GM23248 (cell line): ENCODE measurements around the gene SLC35F3. TPM values are rescaled to one million over a fixed set of nuclear protein-coding genes. Genes with fewer than 3 reads are reported as not detected.

ENCODE experiments used
- DNase-seq: peaks from one replicate; pipeline ENCODE4 v3.0.0-alpha.2; 2015
- H2AFZ ChIP-seq: fragments of 200-600 bp; sonication (generic); 2 replicates; pipeline ENCODE4 v1.6.1; 2016; ENCODE audit warnings: antibody characterized with exemption
- H3F3A ChIP-seq: fragments of 200-600 bp; sonication (generic); 2 replicates; pipeline ENCODE4 v1.6.1; 2016; ENCODE audit warnings: mild to moderate bottlenecking, antibody characterized with exemption, mixed run types; ENCODE audit not compliant: insufficient read depth
- H3K27ac ChIP-seq: fragments of 200-600 bp; sonication (generic); 2 replicates; pipeline ENCODE4 v1.5.1; 2016; ENCODE audit warnings: mild to moderate bottlenecking
- H3K27me3 ChIP-seq: fragments of 200-600 bp; sonication (generic); replicated peaks from 2 replicates; pipeline ENCODE4 v1.6.1; 2016; ENCODE audit warnings: mild to moderate bottlenecking; ENCODE audit not compliant: insufficient read depth
- H3K36me3 ChIP-seq: fragments of 200-600 bp; sonication (generic); 2 replicates; pipeline ENCODE4 v1.6.1; 2016; ENCODE audit warnings: low read depth, mild to moderate bottlenecking
- H3K4me1 ChIP-seq: fragments of 200-600 bp; sonication (generic); 2 replicates; pipeline ENCODE4 v1.6.1; 2016; ENCODE audit warnings: mild to moderate bottlenecking; ENCODE audit not compliant: insufficient read depth
- H3K4me2 ChIP-seq: fragments of 200-600 bp; sonication (generic); one replicate; pipeline ENCODE4 v1.6.1; 2016; ENCODE audit warnings: mild to moderate bottlenecking; ENCODE audit not compliant: unreplicated experiment
- H3K4me3 ChIP-seq: fragments of 200-600 bp; sonication (generic); 2 replicates; pipeline ENCODE4 v1.5.1; 2016; ENCODE audit warnings: mild to moderate bottlenecking
- H3K79me2 ChIP-seq: fragments of 200-600 bp; sonication (generic); 2 replicates; pipeline ENCODE4 v1.6.1; 2016; ENCODE audit warnings: mild to moderate bottlenecking; ENCODE audit not compliant: insufficient read depth
- H3K9ac ChIP-seq: fragments of 200-600 bp; sonication (generic); 2 replicates; pipeline ENCODE4 v1.6.1; 2016; ENCODE audit warnings: mild to moderate bottlenecking
- H3K9me2 ChIP-seq: fragments of 200-600 bp; sonication (generic); 2 replicates; pipeline ENCODE4 v1.6.1; 2016; ENCODE audit warnings: mixed run types, mild to moderate bottlenecking, moderate library complexity; ENCODE audit not compliant: insufficient read depth
- H3K9me3 ChIP-seq: fragments of 200-600 bp; sonication (generic); one replicate; pipeline ENCODE4 v1.6.1; 2017; ENCODE audit warnings: low read depth
- H4K20me1 ChIP-seq: fragments of 200-600 bp; sonication (generic); 2 replicates; pipeline ENCODE4 v1.6.0; 2016; ENCODE audit not compliant: insufficient read depth
- EZH2 ChIP-seq: fragments of 200-600 bp; sonication (generic); IDR thresholded peaks from 2 replicates; pipeline ENCODE4 v1.6.1; 2018; ENCODE audit warnings: antibody characterized with exemption, mild to moderate bottlenecking; ENCODE audit not compliant: insufficient read depth, poor library complexity, severe bottlenecking
- EZH2phosphoT487 ChIP-seq: fragments of 200-600 bp; sonication (generic); IDR thresholded peaks from 2 replicates; pipeline ENCODE4 v1.6.1; 2018; ENCODE audit warnings: antibody characterized with exemption, moderate library complexity, mild to moderate bottlenecking, low read depth; ENCODE audit not compliant: insufficient read depth
- whole genome bisulfite sequencing, 2 experiments: methylation state at CpG; one replicate each; pipeline ENCODE4 v1.1.6; 2015 to 2017; ENCODE audit warnings: low lambda C conversion rate in 2 of 2, low coverage in 1 of 2; ENCODE audit errors: missing lambda C conversion rate in 2 of 2; 5-methylcytosine and 5-hydroxymethylcytosine counted together
- in situ Hi-C: fragments of 300-500 bp; cut with MboI; formaldehyde crosslinking; loops from 2 replicates; pipeline ENCODE4 v1.15.0; 2020
- polyA plus RNA-seq: library from polyadenylated mRNA; unstranded; fragments of >200 nt; fragmentation: Nextera tagmentation; extraction: Ambion mirVana; gene quantifications from 2 replicates; pipeline ENCODE4 v1.2.1, GENCODE V29; 2016
- total RNA-seq: library from RNA; depleted of rRNA; stranded (reverse); fragments of >200 nt; shearing (Covaris generic); gene quantifications from 2 replicates; pipeline ENCODE4 v1.2.3, GENCODE V29; 2014

Gene SLC35F3
- total and polyA plus RNA-seq, 2 experiments from 2014 or later: 0.43 to 1.3 TPM

DNA sequence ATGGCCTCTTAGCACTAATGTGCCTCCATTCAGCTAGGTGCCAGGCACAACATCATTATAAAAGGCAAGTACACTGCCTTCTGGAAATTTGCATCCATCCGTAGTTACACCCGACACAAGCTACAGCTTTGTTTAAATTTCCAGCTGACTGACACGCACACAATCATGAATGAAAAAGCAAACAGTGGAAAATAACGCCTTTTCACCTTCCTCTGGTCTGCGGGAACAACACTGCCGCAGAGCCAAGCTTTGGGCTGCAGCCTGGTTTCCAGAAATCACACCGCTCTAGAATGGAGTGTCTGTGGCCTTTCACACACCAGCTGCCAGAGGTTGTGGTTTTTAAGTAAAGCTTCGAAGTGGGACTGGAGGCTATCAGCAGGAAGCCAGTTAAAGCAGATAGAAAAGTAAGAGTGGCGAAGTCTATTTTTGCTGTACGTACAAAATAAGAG, 326.0 kb downstream of the SLC35F3 start:
- H4K20me1 ChIP-seq: no peaks in the 10 kb centered on the region
- peaks cover 4% of the 10 kb centered on the region; the same call in 1 of the 2 replicates for H3K27me3 ChIP-seq
- no peak overlapping the region for H3K9ac ChIP-seq
- no peak overlapping the region for H3K4me3 ChIP-seq
- in situ Hi-C loops: no loop called here
- TF ChIP-seq EZH2: no peak
- TF ChIP-seq EZH2phosphoT487: no peak
- H3K79me2 ChIP-seq: no peaks in the 10 kb centered on the region
- H3K4me2 ChIP-seq: no peak overlapping the region
- no peaks in the 10 kb centered on the region for H3K9me2 ChIP-seq
- no peaks in the 10 kb centered on the region for H3F3A ChIP-seq
- no peak overlapping the region for H3K27ac ChIP-seq
- no peak for DNase-seq
- no peak overlapping the region for H2AFZ ChIP-seq
- H3K4me1 ChIP-seq: no peaks in the 10 kb centered on the region
- H3K9me3 ChIP-seq: no peaks in the 10 kb centered on the region
- 32 to 37% methylated on average over 10 of the region's 10 CpGs for WGBS, 2 experiments
- no peaks in the 10 kb centered on the region for H3K36me3 ChIP-seq

DNA sequence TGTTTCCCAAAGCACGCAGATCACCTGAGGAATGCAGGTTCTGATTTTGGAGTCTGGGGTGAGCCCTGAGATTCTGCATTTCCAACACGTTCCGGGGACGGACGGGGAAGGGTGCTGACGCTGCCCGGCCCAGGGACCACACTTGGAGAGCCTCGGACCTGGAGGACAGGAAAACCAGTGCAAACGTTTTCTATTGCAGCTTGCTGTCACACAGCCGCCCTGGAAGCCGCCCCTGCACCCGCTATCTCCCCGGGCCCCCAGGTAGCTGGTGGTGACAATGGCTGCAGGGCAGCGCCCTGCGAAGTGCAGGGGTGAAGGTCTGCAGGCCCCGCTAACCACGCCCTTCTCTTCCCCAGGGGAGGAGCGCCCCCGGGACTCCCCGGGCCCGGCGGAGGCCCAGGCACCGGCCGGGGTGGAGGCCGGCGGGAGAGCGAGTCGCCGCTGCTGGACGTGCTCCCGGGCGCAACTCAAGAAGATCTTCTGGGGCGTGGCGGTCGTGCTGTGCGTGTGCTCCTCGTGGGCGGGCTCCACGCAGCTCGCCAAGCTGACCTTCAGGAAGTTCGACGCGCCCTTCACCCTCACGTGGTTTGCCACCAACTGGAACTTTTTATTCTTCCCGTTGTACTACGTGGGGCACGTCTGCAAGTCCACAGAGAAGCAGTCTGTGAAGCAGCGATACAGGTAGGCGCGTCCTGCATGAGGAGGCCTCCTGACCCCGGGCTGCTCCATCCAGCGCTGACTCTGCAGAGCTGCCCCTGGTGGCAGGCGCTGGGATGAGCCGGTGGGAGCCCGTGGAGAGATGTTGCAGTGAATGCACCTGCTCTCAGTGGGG, 326.8 kb downstream of the SLC35F3 start:
- H3K36me3 ChIP-seq: no peaks in the 10 kb centered on the region
- no peak overlapping the region for H3K27ac ChIP-seq
- H3K9me3 ChIP-seq: no peaks in the 10 kb centered on the region
- H2AFZ ChIP-seq: no peak overlapping the region
- peaks cover 4% of the 10 kb centered on the region; the same call in 1 of the 2 replicates for H3K27me3 ChIP-seq
- H3K79me2 ChIP-seq: no peaks in the 10 kb centered on the region
- H3K4me1 ChIP-seq: no peaks in the 10 kb centered on the region
- TF ChIP-seq EZH2: no peak
- no peak for TF ChIP-seq EZH2phosphoT487
- no peak overlapping the region for H3K4me2 ChIP-seq
- whole genome bisulfite sequencing, 2 experiments: 69 to 78% methylated on average over 41 to 49 of the region's 55 CpGs
- no peak overlapping the region for H3K9ac ChIP-seq
- H3F3A ChIP-seq: no peaks in the 10 kb centered on the region
- no peak for DNase-seq
- in situ Hi-C loops: no loop called here
- no peaks in the 10 kb centered on the region for H4K20me1 ChIP-seq
- no peaks in the 10 kb centered on the region for H3K9me2 ChIP-seq
- no peak overlapping the region for H3K4me3 ChIP-seq

DNA sequence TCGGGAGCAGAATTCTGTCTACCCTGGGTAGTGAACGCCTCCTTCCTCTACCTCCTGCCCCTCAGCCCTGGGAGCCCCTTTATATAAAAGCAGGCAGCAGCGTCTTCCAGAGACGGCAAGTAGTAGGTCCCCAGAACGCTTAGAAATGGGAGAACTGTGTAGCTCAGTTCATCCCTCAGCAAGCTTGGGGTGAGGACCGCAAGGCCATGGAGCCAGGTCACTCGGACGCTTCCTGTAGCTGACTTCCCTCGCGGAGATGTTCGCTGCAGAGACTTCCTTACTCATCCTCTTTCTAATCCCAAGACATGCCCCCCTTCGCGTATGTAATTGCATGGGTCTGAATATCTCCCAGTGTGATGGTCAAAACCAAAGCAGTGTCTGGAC, 327.4 kb downstream of the SLC35F3 start:
- 73 to 75% methylated on average over 13 of the region's 13 CpGs for WGBS, 2 experiments
- H3K27me3 ChIP-seq: peaks cover 4% of the 10 kb centered on the region; the same call in 1 of the 2 replicates

DNA sequence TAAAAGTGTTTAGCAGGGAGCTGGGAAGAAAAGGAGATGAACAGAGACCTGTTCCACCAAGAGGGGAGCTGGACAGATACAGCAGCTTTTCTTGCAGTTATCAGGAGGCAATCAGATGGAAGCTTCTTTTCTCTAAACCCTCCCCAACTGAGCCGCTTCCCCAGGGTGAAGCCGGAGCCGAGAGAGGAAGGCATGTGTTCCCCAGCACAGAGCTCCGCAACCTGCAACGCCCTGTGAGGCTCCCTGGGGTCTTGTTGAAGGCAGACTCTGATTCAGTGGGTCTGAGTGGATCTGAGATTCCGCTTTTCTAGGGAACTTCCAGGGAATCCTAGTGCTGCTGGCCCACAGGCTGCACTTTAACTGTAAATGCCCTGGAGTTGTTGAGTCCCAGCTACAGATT, 329.7 kb downstream of the SLC35F3 start:
- H3K79me2 ChIP-seq: no peaks in the 10 kb centered on the region
- in situ Hi-C loops: no loop called here
- no peaks in the 10 kb centered on the region for H3K9me3 ChIP-seq
- H4K20me1 ChIP-seq: no peaks in the 10 kb centered on the region
- WGBS, 2 experiments: 9 to 15% methylated on average over 6 of the region's 6 CpGs
- H3K4me1 ChIP-seq: no peaks in the 10 kb centered on the region
- TF ChIP-seq EZH2 (no peak), EZH2phosphoT487 (no peak)
- H2AFZ ChIP-seq: no peak overlapping the region
- no peaks in the 10 kb centered on the region for H3F3A ChIP-seq
- no peak overlapping the region for H3K9ac ChIP-seq
- H3K9me2 ChIP-seq: no peaks in the 10 kb centered on the region
- no peaks in the 10 kb centered on the region for H3K36me3 ChIP-seq
- H3K4me2 ChIP-seq: no peak overlapping the region
- no peak for DNase-seq
- H3K27me3 ChIP-seq: peaks cover 4% of the 10 kb centered on the region; the same call in 1 of the 2 replicates
- H3K4me3 ChIP-seq: no peak overlapping the region
- no peak overlapping the region for H3K27ac ChIP-seq

More for the DNA sequence above, 327.4 kb downstream of the SLC35F3 start:
- H3K9me3 ChIP-seq: no peaks in the 10 kb centered on the region
- H3K4me3 ChIP-seq: no peak overlapping the region
- H3K4me1 ChIP-seq: no peaks in the 10 kb centered on the region
- no peaks in the 10 kb centered on the region for H3K79me2 ChIP-seq
- no peak overlapping the region for H3K27ac ChIP-seq
- H3K36me3 ChIP-seq: no peaks in the 10 kb centered on the region
- no peak overlapping the region for H3K4me2 ChIP-seq
- no peak overlapping the region for H2AFZ ChIP-seq
- no peak for TF ChIP-seq EZH2
- TF ChIP-seq EZH2phosphoT487: no peak
- H3F3A ChIP-seq: no peaks in the 10 kb centered on the region
- no peak overlapping the region for H3K9ac ChIP-seq
- no peaks in the 10 kb centered on the region for H4K20me1 ChIP-seq
- DNase-seq: no peak
- no peaks in the 10 kb centered on the region for H3K9me2 ChIP-seq
- in situ Hi-C loops: no loop called here
